ENCODE results near the gene POLD3. TPM values are rescaled to one million over a fixed set of nuclear protein-coding genes. Genes with fewer than 3 reads are reported as not detected.
A peak's percentile ranks its signal among the peaks of the same experiment; 100 is the strongest.

POLD3 gene
- total RNA-seq, 1 donor from 2014 or later, result 12.8 TPM

- TF ChIP-seq, protein P1, sequence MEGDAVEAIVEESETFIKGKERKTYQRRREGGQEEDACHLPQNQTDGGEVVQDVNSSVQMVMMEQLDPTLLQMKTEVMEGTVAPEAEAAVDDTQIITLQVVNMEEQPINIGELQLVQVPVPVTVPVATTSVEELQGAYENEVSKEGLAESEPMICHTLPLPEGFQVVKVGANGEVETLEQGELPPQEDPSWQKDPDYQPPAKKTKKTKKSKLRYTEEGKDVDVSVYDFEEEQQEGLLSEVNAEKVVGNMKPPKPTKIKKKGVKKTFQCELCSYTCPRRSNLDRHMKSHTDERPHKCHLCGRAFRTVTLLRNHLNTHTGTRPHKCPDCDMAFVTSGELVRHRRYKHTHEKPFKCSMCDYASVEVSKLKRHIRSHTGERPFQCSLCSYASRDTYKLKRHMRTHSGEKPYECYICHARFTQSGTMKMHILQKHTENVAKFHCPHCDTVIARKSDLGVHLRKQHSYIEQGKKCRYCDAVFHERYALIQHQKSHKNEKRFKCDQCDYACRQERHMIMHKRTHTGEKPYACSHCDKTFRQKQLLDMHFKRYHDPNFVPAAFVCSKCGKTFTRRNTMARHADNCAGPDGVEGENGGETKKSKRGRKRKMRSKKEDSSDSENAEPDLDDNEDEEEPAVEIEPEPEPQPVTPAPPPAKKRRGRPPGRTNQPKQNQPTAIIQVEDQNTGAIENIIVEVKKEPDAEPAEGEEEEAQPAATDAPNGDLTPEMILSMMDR (IDR thresholded peaks at IDR 0.05), result no peak
- DNase-seq (ENCODE audit: extremely low spot score, unreplicated experiment), result peak; percentile 21
- Mint-ChIP-seq H3K36me3 (ENCODE audit: unreplicated experiment) (no peaks in the 10 kb centered on the region), H3K4me3 (ENCODE audit: unreplicated experiment) (no peak overlapping the region), H3K9me3 (ENCODE audit: unreplicated experiment) (no peaks in the 10 kb centered on the region), H3K27me3 (ENCODE audit: unreplicated experiment) (no peaks in the 10 kb centered on the region), H3K4me1 (ENCODE audit: unreplicated experiment) (peaks cover 20% of the 10 kb centered on the region), H3K27ac (ENCODE audit: unreplicated experiment) (peak overlapping the region; percentile 82)
Measured at GRCh38 chr11:74673693-74674360, 81.4 kb downstream of the POLD3 start.

GRCh38 chr11:74675761-74676160, 83.4 kb downstream of the POLD3 start:
- DNase-seq (ENCODE audit: extremely low spot score, unreplicated experiment), result no peak
- H3K27ac Mint-ChIP-seq (ENCODE audit: unreplicated experiment), result no peak overlapping the region
- peaks cover 20% of the 10 kb centered on the region for H3K4me1 Mint-ChIP-seq (ENCODE audit: unreplicated experiment)
- TF ChIP-seq, protein P1 (IDR thresholded peaks at IDR 0.05), result no peak
- H3K4me3 Mint-ChIP-seq (ENCODE audit: unreplicated experiment), result no peak overlapping the region
- no peaks in the 10 kb centered on the region for H3K27me3 Mint-ChIP-seq (ENCODE audit: unreplicated experiment)
- no peaks in the 10 kb centered on the region for H3K9me3 Mint-ChIP-seq (ENCODE audit: unreplicated experiment)
- H3K36me3 Mint-ChIP-seq (ENCODE audit: unreplicated experiment), result no peaks in the 10 kb centered on the region

DNA sequence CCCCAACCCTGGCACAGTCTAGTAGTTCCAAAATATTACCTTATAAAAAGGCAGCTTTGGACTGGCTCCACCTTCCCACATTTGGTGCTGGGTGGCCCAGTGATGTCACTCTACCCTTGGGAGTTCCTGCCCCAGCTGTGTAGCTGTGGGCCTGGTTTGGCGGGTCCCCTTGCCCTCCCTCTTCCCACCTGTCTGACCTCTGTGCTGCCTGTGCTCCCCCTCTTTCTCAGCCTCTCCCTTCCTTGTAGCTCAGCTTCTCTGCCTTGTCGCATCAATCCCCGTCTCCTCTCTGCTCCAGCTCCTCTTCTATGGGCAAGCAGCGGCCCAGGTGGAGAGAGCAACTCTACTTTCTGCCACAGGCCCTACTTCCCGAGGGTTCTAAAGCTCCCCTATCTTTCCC, 84.2 kb downstream of the POLD3 start:
- no peak overlapping the region for H3K4me3 Mint-ChIP-seq (ENCODE audit: unreplicated experiment)
- H3K4me1 Mint-ChIP-seq (ENCODE audit: unreplicated experiment), result peaks cover 20% of the 10 kb centered on the region
- H3K9me3 Mint-ChIP-seq (ENCODE audit: unreplicated experiment), result no peaks in the 10 kb centered on the region
- H3K27ac Mint-ChIP-seq (ENCODE audit: unreplicated experiment), result no peak overlapping the region
- peak; percentile 46 for DNase-seq (ENCODE audit: extremely low spot score, unreplicated experiment)
- H3K27me3 Mint-ChIP-seq (ENCODE audit: unreplicated experiment), result no peaks in the 10 kb centered on the region
- TF ChIP-seq, protein P1 (IDR thresholded peaks at IDR 0.05), result no peak
- H3K36me3 Mint-ChIP-seq (ENCODE audit: unreplicated experiment), result no peaks in the 10 kb centered on the region

GRCh38 chr11:74677131-74677530, 84.7 kb downstream of the POLD3 start:
- peaks cover 16% of the 10 kb centered on the region for H3K4me1 Mint-ChIP-seq (ENCODE audit: unreplicated experiment)
- peak; percentile 34 for DNase-seq (ENCODE audit: extremely low spot score, unreplicated experiment)
- TF ChIP-seq, protein P1 (IDR thresholded peaks at IDR 0.05), result no peak
- no peaks in the 10 kb centered on the region for H3K36me3 Mint-ChIP-seq (ENCODE audit: unreplicated experiment)
- H3K9me3 Mint-ChIP-seq (ENCODE audit: unreplicated experiment), result no peaks in the 10 kb centered on the region
- no peaks in the 10 kb centered on the region for H3K27me3 Mint-ChIP-seq (ENCODE audit: unreplicated experiment)
- no peak overlapping the region for H3K27ac Mint-ChIP-seq (ENCODE audit: unreplicated experiment)
- no peak overlapping the region for H3K4me3 Mint-ChIP-seq (ENCODE audit: unreplicated experiment)

DNA sequence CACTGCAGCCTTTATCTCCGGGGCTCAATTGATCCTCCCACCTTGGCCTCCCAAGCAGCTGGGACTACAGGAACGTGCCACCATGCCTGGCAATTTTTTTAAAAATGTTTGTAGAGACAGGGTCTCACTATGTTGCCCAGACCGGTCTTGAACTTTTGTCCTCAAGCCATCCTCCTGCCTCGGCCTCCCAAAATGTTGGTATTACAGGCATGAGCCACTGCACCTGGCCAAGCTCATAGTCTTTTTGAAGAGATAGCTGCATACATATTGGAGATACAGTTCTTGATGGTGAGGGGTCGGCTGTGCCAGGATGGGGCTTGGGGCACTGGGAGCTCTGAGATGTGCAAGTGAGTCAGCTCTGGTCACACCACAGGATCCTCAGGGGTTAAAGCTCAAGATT, 85.7 kb downstream of the POLD3 start:
- no peaks in the 10 kb centered on the region for H3K27me3 Mint-ChIP-seq (ENCODE audit: unreplicated experiment)
- no peak overlapping the region for H3K27ac Mint-ChIP-seq (ENCODE audit: unreplicated experiment)

More for the DNA sequence above, 85.7 kb downstream of the POLD3 start:
- no peak overlapping the region for H3K4me3 Mint-ChIP-seq (ENCODE audit: unreplicated experiment)
- TF ChIP-seq, protein P1 (IDR thresholded peaks at IDR 0.05), result no peak
- no peaks in the 10 kb centered on the region for H3K36me3 Mint-ChIP-seq (ENCODE audit: unreplicated experiment)
- H3K4me1 Mint-ChIP-seq (ENCODE audit: unreplicated experiment), result peaks cover 8% of the 10 kb centered on the region
- no peaks in the 10 kb centered on the region for H3K9me3 Mint-ChIP-seq (ENCODE audit: unreplicated experiment)
- peak; percentile 72 for DNase-seq (ENCODE audit: extremely low spot score, unreplicated experiment)

All from osteocyte (in vitro differentiated cells).